Testis (tissue), 3 donors: ENCODE measurements around the gene ANO1. TPM values are rescaled to one million over a fixed set of nuclear protein-coding genes. Genes with fewer than 3 reads are reported as not detected.
"Not testable (repeated sequence)": the region's sequence is repeated elsewhere in the genome, so short reads cannot be mapped to it uniquely, and the experiment has no call there.

Source experiments
- DNase-seq: peaks from one replicate; pipeline ENCODE4 v3.0.0-alpha.2; 2019
- H3K27ac ChIP-seq, 2 donors: fragments of 200-600 bp; sonication (generic); one replicate each; pipeline ENCODE4 v1.5.1; 2019
- H3K27me3 ChIP-seq: fragments of 200-600 bp; sonication (generic); one replicate; pipeline ENCODE4 v1.5.1; 2019
- H3K36me3 ChIP-seq: fragments of 200-600 bp; sonication (generic); one replicate; pipeline ENCODE4 v1.5.1; 2017; ENCODE audit warnings: low read depth; ENCODE audit errors: missing control alignments
- H3K4me1 ChIP-seq: fragments of 200-600 bp; sonication (generic); one replicate; pipeline ENCODE4 v1.5.1; 2019
- H3K4me3 ChIP-seq, 2 donors: fragments of 200-600 bp; sonication (generic); one replicate each; pipeline ENCODE4 v1.5.1; 2017 to 2019
- H3K9me3 ChIP-seq: fragments of 200-600 bp; sonication (generic); one replicate; pipeline ENCODE4 v1.5.1; 2017
- CTCF ChIP-seq, 3 experiments: fragments of 450-650 bp in 2 of 3; fragments of 200-600 bp in 1 of 3; sonication (generic) in 1 of 3; IDR thresholded peaks; one replicate each; pipeline ENCODE4 v1.5.1; 2016 to 2019; ENCODE audit warnings: antibody characterized with exemption in 3 of 3, mild to moderate bottlenecking in 2 of 3, moderate library complexity in 1 of 3
- POLR2A ChIP-seq: fragments of 450-650 bp; IDR thresholded peaks from one replicate; pipeline ENCODE4 v1.6.1; 2017; ENCODE audit warnings: antibody characterized with exemption, mild to moderate bottlenecking, moderate library complexity
- WGBS, 2 donors: methylation state at CpG; one replicate each; pipeline ENCODE4 v1.1.5; 2018; 5-methylcytosine and 5-hydroxymethylcytosine counted together
- intact Hi-C: fragments of 100-400 bp; cut with DNase I; formaldehyde crosslinking; loops from one replicate; pipeline ENCODE4 v1.15.1; 2023; ENCODE audit warnings: low total_unique reads
- polyA plus RNA-seq: library from polyadenylated mRNA; stranded (reverse); fragments of 350-450 nt; fragmentation: Illumina TruSeq; extraction: RNeasy Lipid Tissue Mini Kit (QIAGEN cat#74804); gene quantifications from one replicate; pipeline ENCODE4 v1.2.3, GENCODE V29; 2014; ENCODE audit warnings: low read depth, low replicate concordance; ENCODE audit not compliant: insufficient read depth
- total RNA-seq, 2 donors: library from RNA; depleted of rRNA; stranded (reverse); fragments of >200 nt; gene quantifications; one replicate each; pipeline ENCODE4 v1.2.3, GENCODE V29; 2016

ANO1 gene
- total and polyA plus RNA-seq, 3 donors from 2014 or later = 10.3 to 42.7 (median 25.4) TPM

DNA sequence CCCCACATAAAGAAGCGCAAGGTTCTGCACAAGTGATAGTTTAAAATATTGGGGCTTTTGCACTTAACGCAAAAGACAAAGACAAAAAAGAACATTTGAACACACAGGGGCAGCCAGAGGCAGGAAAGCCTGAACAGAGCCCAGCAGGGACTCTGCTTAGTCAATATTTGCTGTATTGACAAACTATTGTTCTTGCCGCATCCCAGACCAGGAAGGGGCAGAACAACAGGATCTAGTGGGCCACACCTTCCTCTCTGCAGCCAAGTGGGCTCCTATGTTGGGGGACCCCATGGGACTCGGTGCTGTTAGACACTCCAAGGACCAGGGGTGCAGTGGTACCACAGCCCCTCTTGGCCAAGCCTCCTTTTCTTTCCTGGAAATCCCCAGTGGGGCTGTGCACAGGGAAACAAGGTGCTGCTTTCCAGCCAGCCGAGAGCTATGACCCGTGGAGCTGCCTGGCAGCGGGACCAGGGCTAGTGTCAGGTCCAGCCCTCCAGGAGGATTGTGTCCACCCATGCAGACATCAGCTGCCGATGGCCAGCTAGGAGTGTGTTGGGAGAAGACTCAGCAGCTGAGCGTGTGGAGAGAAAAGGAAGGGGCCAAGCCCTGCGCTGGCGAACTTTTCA, 43.3 kb upstream of the ANO1 start:
- no peaks in the 10 kb centered on the region for H3K9me3 ChIP-seq
- TF ChIP-seq POLR2A = no peak
- no peak for TF ChIP-seq CTCF (IDR thresholded peaks at IDR 0.05)
- intact Hi-C loops = no loop called here
- H3K4me3 ChIP-seq = no peak overlapping the region
- no peaks in the 10 kb centered on the region for H3K36me3 ChIP-seq
- no peak for DNase-seq
- 85 to 86% methylated on average over 8 to 11 of the region's 11 CpGs for WGBS, 2 donors
- no peaks in the 10 kb centered on the region for H3K27me3 ChIP-seq
- no peak overlapping the region for H3K27ac ChIP-seq
- peaks cover 3% of the 10 kb centered on the region for H3K4me1 ChIP-seq

DNA sequence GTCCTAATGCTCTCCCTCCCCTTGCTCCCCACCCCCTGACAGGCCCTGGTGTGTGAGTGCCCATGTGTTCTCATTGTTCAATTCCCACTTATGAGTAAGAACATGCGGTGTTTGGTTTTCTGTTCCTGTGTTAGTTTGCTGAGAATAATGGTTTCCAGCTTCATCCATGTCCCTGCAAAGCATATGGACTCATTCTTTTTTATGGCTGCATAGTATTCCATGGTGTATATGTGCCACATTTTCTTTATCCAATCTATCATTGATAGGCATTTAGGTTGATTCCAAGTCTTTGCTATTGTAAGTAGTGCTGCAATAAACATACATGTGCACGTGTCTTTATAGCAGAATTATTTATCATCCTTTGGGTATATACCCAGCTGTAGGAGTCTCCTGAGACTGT, 42.5 kb upstream of the ANO1 start:
- H3K4me1 ChIP-seq, H3K27me3 ChIP-seq, DNase-seq, H3K4me3 ChIP-seq, intact Hi-C loops, H3K27ac ChIP-seq, H3K36me3 ChIP-seq, H3K9me3 ChIP-seq: not testable (repeated sequence)
- 82 to 93% methylated on average over 2 of the region's 2 CpGs for WGBS, 2 donors

GRCh38 chr11:70036971-70037882, 40.9 kb upstream of the ANO1 start:
- Histone ChIP-seq H3K27me3 (no peaks in the 10 kb centered on the region), H3K27ac (no peak overlapping the region), H3K4me3 (no peak overlapping the region), H3K4me1 (no peaks in the 10 kb centered on the region), H3K36me3 (no peaks in the 10 kb centered on the region), H3K9me3 (no peaks in the 10 kb centered on the region)
- 82 to 91% methylated on average over 12 of the region's 12 CpGs for WGBS, 2 donors
- intact Hi-C loops = no loop called here
- no peak for DNase-seq
- no peak for TF ChIP-seq CTCF (IDR thresholded peaks at IDR 0.05)
- no peak for TF ChIP-seq POLR2A

- Histone ChIP-seq H3K27ac (no peak overlapping the region), H3K9me3 (no peaks in the 10 kb centered on the region), H3K27me3 (no peaks in the 10 kb centered on the region), H3K4me3 (no peak overlapping the region), H3K36me3 (no peaks in the 10 kb centered on the region), H3K4me1 (no peaks in the 10 kb centered on the region)
- WGBS, 2 donors = 87 to 92% methylated on average over 9 of the region's 9 CpGs
- DNase-seq = no peak
- no peak for TF ChIP-seq CTCF (IDR thresholded peaks at IDR 0.05)
- TF ChIP-seq POLR2A = no peak
- intact Hi-C loops = no loop called here
Observed at GRCh38 chr11:70038034-70038834, 39.9 kb upstream of the ANO1 start.

DNA sequence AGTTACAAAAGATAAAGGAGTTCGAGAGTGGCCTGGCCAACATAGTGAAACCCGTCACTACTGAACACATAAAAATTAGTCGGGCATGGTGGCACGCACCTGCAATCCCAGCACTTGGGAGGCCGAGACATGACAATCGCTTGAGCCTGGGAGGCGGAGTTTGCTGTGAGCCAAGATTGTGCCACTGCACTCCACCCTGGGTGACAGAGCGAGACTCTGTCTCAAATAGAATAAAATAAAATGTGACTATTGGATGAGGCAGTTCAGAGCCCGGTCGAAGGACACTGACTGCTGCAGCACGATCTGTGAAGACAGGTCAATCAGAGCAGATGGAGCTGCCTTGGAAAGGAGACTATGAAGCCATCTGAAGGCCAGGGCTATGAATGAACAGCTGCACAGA, 37.7 kb upstream of the ANO1 start:
- H3K36me3 ChIP-seq = no peaks in the 10 kb centered on the region
- whole genome bisulfite sequencing, 2 donors = 88 to 90% methylated on average over 11 of the region's 11 CpGs
- no peak for TF ChIP-seq CTCF (IDR thresholded peaks at IDR 0.05)
- no peak for TF ChIP-seq POLR2A
- no peaks in the 10 kb centered on the region for H3K4me1 ChIP-seq
- no peaks in the 10 kb centered on the region for H3K27me3 ChIP-seq
- intact Hi-C loops = no loop called here
- H3K9me3 ChIP-seq = no peaks in the 10 kb centered on the region
- H3K27ac ChIP-seq = no peak overlapping the region
- no peak for DNase-seq
- H3K4me3 ChIP-seq = no peak overlapping the region
